ENCODE measurements around the gene PARD6G.

DNA sequence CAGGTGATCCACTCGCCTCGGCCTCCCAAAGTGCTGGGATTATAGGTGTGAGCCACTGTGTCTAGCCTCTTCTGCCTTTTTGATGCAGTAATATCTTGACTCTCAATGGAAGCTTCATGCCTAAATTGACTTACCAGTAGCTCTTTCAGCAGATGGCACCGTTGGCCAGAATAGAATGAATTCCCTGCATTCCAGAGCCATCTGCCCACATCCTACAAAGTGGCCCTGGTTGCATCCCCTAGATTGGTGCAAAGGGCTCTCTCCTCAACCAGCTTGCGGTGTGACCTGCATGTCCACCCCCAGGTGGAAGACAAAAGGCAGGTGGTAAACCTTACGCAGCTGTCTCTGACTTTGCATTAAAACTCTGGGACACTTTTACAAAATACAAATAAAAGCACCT, 4.4 kb upstream of the PARD6G start:
- TF ChIP-seq PAX5 (IDR thresholded peaks at IDR 0.05; ENCODE audit: insufficient read depth, low read length, severe bottlenecking) = no peak
- TF ChIP-seq POLR2AphosphoS5 (IDR thresholded peaks at IDR 0.05; ENCODE audit: low read depth, low read length) = no peak
- no peak for TF ChIP-seq POLR2A (IDR thresholded peaks at IDR 0.05; ENCODE audit: low read depth, low read length)
- TF ChIP-seq TAF1 (IDR thresholded peaks at IDR 0.05; ENCODE audit: low read depth, low read length) = no peak
